HepG2 (cell line): ENCODE data around the gene SEC14L2. TPM values are rescaled to one million over a fixed set of nuclear protein-coding genes. Genes with fewer than 3 reads are reported as not detected.

Experiments
- ATF5 ChIP-seq: sonication (generic); formaldehyde crosslinking; IDR thresholded peaks from 2 replicates; pipeline ENCODE4 v1.4.0; 2020; ENCODE audit warnings: mild to moderate bottlenecking, low read depth, missing genetic modification reagents
- CCAR2 ChIP-seq: fragments of 200-400 bp; formaldehyde crosslinking; optimal IDR thresholded peaks from 2 replicates; pipeline ENCODE3; 2018; ENCODE audit warnings: low read depth, mild to moderate bottlenecking, low read length, moderate library complexity
- CCDC6 ChIP-seq: sonication (generic); formaldehyde crosslinking; IDR thresholded peaks from 2 replicates; pipeline ENCODE4 v1.8.1; 2022; ENCODE audit warnings: mild to moderate bottlenecking, missing genetic modification reagents, moderate library complexity
- CERS6 ChIP-seq: sonication (generic); formaldehyde crosslinking; IDR thresholded peaks from 2 replicates; pipeline ENCODE4 v1.5.0; 2020; ENCODE audit warnings: missing genetic modification reagents
- CSRNP1 ChIP-seq: sonication (generic); formaldehyde crosslinking; IDR thresholded peaks from 2 replicates; pipeline ENCODE4 v1.8.1; 2023; ENCODE audit warnings: mild to moderate bottlenecking, missing genetic modification reagents
- DDIT3 ChIP-seq: sonication (generic); formaldehyde crosslinking; IDR thresholded peaks from 2 replicates; pipeline ENCODE4 v1.4.0; 2020; ENCODE audit warnings: mild to moderate bottlenecking, missing genetic modification reagents
- IKZF5 ChIP-seq: IDR thresholded peaks from 2 replicates; pipeline ENCODE4 v1.6.1; 2018; ENCODE audit warnings: missing genetic modification reagents, mild to moderate bottlenecking, missing compliant biosample characterization
- MXI1 ChIP-seq: IDR thresholded peaks from 3 replicates; pipeline ENCODE4 v1.6.1; 2012; ENCODE audit warnings: low read depth, low read length, inconsistent platforms, borderline replicate concordance
- MYC ChIP-seq: sonication (generic); formaldehyde crosslinking; IDR thresholded peaks from 2 replicates; pipeline ENCODE4 v1.9.0; 2021; ENCODE audit warnings: missing genetic modification reagents, borderline replicate concordance
- PHF21A ChIP-seq: sonication (generic); formaldehyde crosslinking; IDR thresholded peaks from 2 replicates; pipeline ENCODE4 v1.5.0; 2020; ENCODE audit warnings: mild to moderate bottlenecking, missing genetic modification reagents
- RFX3 ChIP-seq: IDR thresholded peaks from 2 replicates; pipeline ENCODE4 v1.6.1; 2016; ENCODE audit warnings: missing biosample characterization, missing genetic modification reagents
- SALL1 ChIP-seq: sonication (generic); formaldehyde crosslinking; IDR thresholded peaks from 2 replicates; pipeline ENCODE4 v1.8.0; 2022; ENCODE audit warnings: mild to moderate bottlenecking, missing genetic modification reagents
- SETDB1 ChIP-seq: sonication (generic); formaldehyde crosslinking; IDR thresholded peaks from 2 replicates; pipeline ENCODE4 v1.5.1; 2020; ENCODE audit warnings: missing genetic modification reagents, mild to moderate bottlenecking, borderline replicate concordance
- SRF ChIP-seq: IDR thresholded peaks from 2 replicates; pipeline ENCODE4 v1.6.1; 2011; ENCODE audit warnings: mild to moderate bottlenecking, low read depth, low read length, moderate library complexity
- TFDP2 ChIP-seq: sonication (generic); formaldehyde crosslinking; IDR thresholded peaks from 2 replicates; pipeline ENCODE4 v1.4.0; 2020; ENCODE audit warnings: missing genetic modification reagents
- ZBTB1 ChIP-seq: sonication (generic); formaldehyde crosslinking; IDR thresholded peaks from 2 replicates; pipeline ENCODE4 v1.4.0; 2020; ENCODE audit warnings: missing genetic modification reagents, borderline replicate concordance
- ZNF274 ChIP-seq: sonication (generic); formaldehyde crosslinking; IDR thresholded peaks from 2 replicates; pipeline ENCODE4 v1.5.1; 2020; ENCODE audit warnings: mild to moderate bottlenecking, missing genetic modification reagents
- ZNF607 ChIP-seq: sonication (generic); formaldehyde crosslinking; IDR thresholded peaks from 2 replicates; pipeline ENCODE4 v1.5.1; 2020; ENCODE audit warnings: missing genetic modification reagents, mild to moderate bottlenecking, borderline replicate concordance
- ZNF776 ChIP-seq: sonication (generic); formaldehyde crosslinking; IDR thresholded peaks from 2 replicates; pipeline ENCODE4 v1.4.0; 2020; ENCODE audit warnings: mild to moderate bottlenecking, missing genetic modification reagents
- ZNF800 ChIP-seq: sonication (generic); formaldehyde crosslinking; IDR thresholded peaks from 2 replicates; pipeline ENCODE4 v1.4.0; 2020; ENCODE audit warnings: missing genetic modification reagents
- ZSCAN22 ChIP-seq: sonication (generic); formaldehyde crosslinking; IDR thresholded peaks from 2 replicates; pipeline ENCODE4 v1.4.0; 2020; ENCODE audit warnings: mild to moderate bottlenecking, missing genetic modification reagents
- polyA plus RNA-seq, 8 experiments: library from polyadenylated mRNA; depleted of rRNA in 3 of 8; stranded (reverse) in 7 of 8; unstranded in 1 of 8; fragments of >200 nt; fragmentation: Illumina TruSeq in 4 of 8; extraction: Trizol in 4 of 8; gene quantifications; 2 replicates each; pipeline versions ENCODE4 v1.2.1 to v1.2.3, GENCODE V29; 2011 to 2016; ENCODE audit warnings: low read depth in 4 of 8, missing spikeins in 1 of 8, mixed read lengths in 1 of 8; ENCODE audit not compliant: insufficient read depth in 1 of 8
- total RNA-seq, 5 experiments: library from RNA; depleted of rRNA; stranded (reverse); fragments of >200 nt; fragmentation: Illumina TruSeq; extraction: Trizol; gene quantifications; 2 replicates each; pipeline ENCODE4 v1.2.3, GENCODE V29; 2016; ENCODE audit warnings: low read depth in 1 of 5

The SEC14L2 gene
- total and polyA plus RNA-seq, 2 of the 13 experiments (the other 11 are each of a cell fraction or from before 2014, with no cell fraction given), result 4.1 to 5.1 TPM

GRCh38 chr22:30423301-30423958 lies 26.6 kb downstream of the SEC14L2 start (continued):
- 0 out of 2 replicates have a peak, but pooled peaks have one; percentile 56 for TF ChIP-seq ZNF800
- TF ChIP-seq ZNF274 (CRISPR knock-in tag), result peak; percentile 85; the same call in 1 of the 2 replicates
- no peak for TF ChIP-seq ATF5 (CRISPR knock-in tag)
- no peak for TF ChIP-seq MXI1
- TF ChIP-seq DDIT3 (CRISPR knock-in tag), result no peak
- peak; percentile 50 for TF ChIP-seq MYC (CRISPR knock-in tag)
- peak; percentile 25 for TF ChIP-seq TFDP2 (CRISPR knock-in tag)
- TF ChIP-seq SETDB1, result no peak
- no peak for TF ChIP-seq CCAR2
- peak; percentile 37; the same call in 1 of the 2 replicates for TF ChIP-seq IKZF5 (CRISPR knock-in tag)
- no peak for TF ChIP-seq ZNF607 (CRISPR knock-in tag)
- TF ChIP-seq RFX3 (CRISPR knock-in tag), result no peak
- peak; percentile 47; the same call in 1 of the 2 replicates for TF ChIP-seq PHF21A (CRISPR knock-in tag)
- TF ChIP-seq ZBTB1 (CRISPR knock-in tag), result no peak
- peak; percentile 50; the same call in 1 of the 2 replicates for TF ChIP-seq CERS6 (CRISPR knock-in tag)
- peak; percentile 81; the same call in 1 of the 2 replicates for TF ChIP-seq ZNF776 (CRISPR knock-in tag)
- 0 out of 2 replicates have a peak, but pooled peaks have one; percentile 76 for TF ChIP-seq CCDC6
- TF ChIP-seq SALL1 (CRISPR knock-in tag), result no peak
- peak; percentile 39 for TF ChIP-seq CSRNP1
- TF ChIP-seq ZSCAN22 (CRISPR knock-in tag), result 0 out of 2 replicates have a peak, but pooled peaks have one; percentile 76
- no peak for TF ChIP-seq SRF
